ENCODE data around the gene TMEM145. TPM values are rescaled to one million over a fixed set of nuclear protein-coding genes. Genes with fewer than 3 reads are reported as not detected.

The TMEM145 gene
- total RNA-seq, 1 experiment from 2014 or later: 1.2 TPM

GRCh38 chr19:42355896-42356295 is 42.8 kb downstream of the TMEM145 start:
- DNase-seq: no peak
- H2AFZ ChIP-seq: no peak overlapping the region
- H3F3A ChIP-seq (ENCODE audit: insufficient read depth, low read depth): no peaks in the 10 kb centered on the region
- no peaks in the 10 kb centered on the region for H3K36me3 ChIP-seq (ENCODE audit: low read depth)
- intact Hi-C loops (cut with micrococcal nuclease; ENCODE audit: unreplicated experiment): no loop called here
- no peaks in the 10 kb centered on the region for H3K79me2 ChIP-seq (ENCODE audit: low read depth)
- no peak overlapping the region for H3K4me2 ChIP-seq
- BruUV-seq (replicated peaks): no TSS peak
- H3K27ac ChIP-seq: no peak overlapping the region
- H3K4me3 ChIP-seq: no peak overlapping the region
- H3K9me2 ChIP-seq (ENCODE audit: insufficient read depth): no peaks in the 10 kb centered on the region
- ChIA-PET CTCF (no interaction called here), POLR2A (ENCODE audit: unreplicated experiment) (no interaction called here)
- no peak for TF ChIP-seq EZH2 (IDR thresholded peaks at IDR 0.05; ENCODE audit: low read depth)
- TF ChIP-seq, protein P1, sequence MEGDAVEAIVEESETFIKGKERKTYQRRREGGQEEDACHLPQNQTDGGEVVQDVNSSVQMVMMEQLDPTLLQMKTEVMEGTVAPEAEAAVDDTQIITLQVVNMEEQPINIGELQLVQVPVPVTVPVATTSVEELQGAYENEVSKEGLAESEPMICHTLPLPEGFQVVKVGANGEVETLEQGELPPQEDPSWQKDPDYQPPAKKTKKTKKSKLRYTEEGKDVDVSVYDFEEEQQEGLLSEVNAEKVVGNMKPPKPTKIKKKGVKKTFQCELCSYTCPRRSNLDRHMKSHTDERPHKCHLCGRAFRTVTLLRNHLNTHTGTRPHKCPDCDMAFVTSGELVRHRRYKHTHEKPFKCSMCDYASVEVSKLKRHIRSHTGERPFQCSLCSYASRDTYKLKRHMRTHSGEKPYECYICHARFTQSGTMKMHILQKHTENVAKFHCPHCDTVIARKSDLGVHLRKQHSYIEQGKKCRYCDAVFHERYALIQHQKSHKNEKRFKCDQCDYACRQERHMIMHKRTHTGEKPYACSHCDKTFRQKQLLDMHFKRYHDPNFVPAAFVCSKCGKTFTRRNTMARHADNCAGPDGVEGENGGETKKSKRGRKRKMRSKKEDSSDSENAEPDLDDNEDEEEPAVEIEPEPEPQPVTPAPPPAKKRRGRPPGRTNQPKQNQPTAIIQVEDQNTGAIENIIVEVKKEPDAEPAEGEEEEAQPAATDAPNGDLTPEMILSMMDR (conservative IDR thresholded peaks at IDR 0.05): no peak
- no peaks in the 10 kb centered on the region for H3K4me1 ChIP-seq (replicated peaks; ENCODE audit: insufficient read depth)
- no peaks in the 10 kb centered on the region for H3K9me3 ChIP-seq (ENCODE audit: insufficient read depth, low read depth)
- H3K27me3 ChIP-seq (ENCODE audit: insufficient read depth, low read depth): no peaks in the 10 kb centered on the region
- H4K20me1 ChIP-seq (ENCODE audit: insufficient read depth): no peaks in the 10 kb centered on the region

GRCh38 chr19:42356686-42357085 is 43.6 kb downstream of the TMEM145 start:
- no TSS peak for BruUV-seq (replicated peaks)
- Histone ChIP-seq H2AFZ (no peak overlapping the region), H4K20me1 (ENCODE audit: insufficient read depth) (no peaks in the 10 kb centered on the region), H3K4me1 (replicated peaks; ENCODE audit: insufficient read depth) (no peaks in the 10 kb centered on the region), H3K4me3 (no peak overlapping the region), H3K36me3 (ENCODE audit: low read depth) (no peaks in the 10 kb centered on the region), H3K79me2 (ENCODE audit: low read depth) (no peaks in the 10 kb centered on the region), H3F3A (ENCODE audit: insufficient read depth, low read depth) (no peaks in the 10 kb centered on the region), H3K27me3 (ENCODE audit: insufficient read depth, low read depth) (no peaks in the 10 kb centered on the region), H3K27ac (no peak overlapping the region), H3K9me3 (ENCODE audit: insufficient read depth, low read depth) (no peaks in the 10 kb centered on the region), H3K4me2 (no peak overlapping the region), H3K9me2 (ENCODE audit: insufficient read depth) (no peaks in the 10 kb centered on the region)
- intact Hi-C loops (cut with micrococcal nuclease; ENCODE audit: unreplicated experiment): no loop called here
- TF ChIP-seq, protein P1 (conservative IDR thresholded peaks at IDR 0.05): no peak
- no peak for TF ChIP-seq EZH2 (IDR thresholded peaks at IDR 0.05; ENCODE audit: low read depth)
- ChIA-PET CTCF (no interaction called here), POLR2A (ENCODE audit: unreplicated experiment) (no interaction called here)
- no peak for DNase-seq

GRCh38 chr19:42357290-42357689 is 44.2 kb downstream of the TMEM145 start:
- DNase-seq: no peak
- intact Hi-C loops (cut with micrococcal nuclease; ENCODE audit: unreplicated experiment): no loop called here
- no peaks in the 10 kb centered on the region for H3K36me3 ChIP-seq (ENCODE audit: low read depth)
- ChIA-PET CTCF (no interaction called here), POLR2A (ENCODE audit: unreplicated experiment) (no interaction called here)
- H3K27me3 ChIP-seq (ENCODE audit: insufficient read depth, low read depth): no peaks in the 10 kb centered on the region
- H3K4me3 ChIP-seq: no peak overlapping the region
- no TSS peak for BruUV-seq (replicated peaks)
- H3K79me2 ChIP-seq (ENCODE audit: low read depth): no peaks in the 10 kb centered on the region
- no peaks in the 10 kb centered on the region for H3K9me3 ChIP-seq (ENCODE audit: insufficient read depth, low read depth)
- no peaks in the 10 kb centered on the region for H4K20me1 ChIP-seq (ENCODE audit: insufficient read depth)
- no peaks in the 10 kb centered on the region for H3F3A ChIP-seq (ENCODE audit: insufficient read depth, low read depth)
- TF ChIP-seq, protein P1 (conservative IDR thresholded peaks at IDR 0.05): no peak
- TF ChIP-seq EZH2 (IDR thresholded peaks at IDR 0.05; ENCODE audit: low read depth): no peak
- no peak overlapping the region for H3K4me2 ChIP-seq
- H3K9me2 ChIP-seq (ENCODE audit: insufficient read depth): no peaks in the 10 kb centered on the region
- no peak overlapping the region for H2AFZ ChIP-seq
- H3K4me1 ChIP-seq (replicated peaks; ENCODE audit: insufficient read depth): no peaks in the 10 kb centered on the region
- no peak overlapping the region for H3K27ac ChIP-seq

Measured in PC-9 (cell line).